Kidney epithelial cell (primary cell): ENCODE data around the gene CALY. TPM values are rescaled to one million over a fixed set of nuclear protein-coding genes. Genes with fewer than 3 reads are reported as not detected.

Experiments
- DNase-seq: peaks from one replicate; pipeline ENCODE4 v3.0.0-alpha.2; 2010; ENCODE audit warnings: low read depth
- H3K27me3 ChIP-seq: 2 replicates; pipeline ENCODE4 v1.6.0; 2011; ENCODE audit warnings: low read length; ENCODE audit not compliant: control insufficient read depth, insufficient read depth
- H3K36me3 ChIP-seq: 2 replicates; pipeline ENCODE4 v1.5.1; 2011; ENCODE audit warnings: low read length; ENCODE audit not compliant: control insufficient read depth, insufficient read depth
- H3K4me3 ChIP-seq: 2 replicates; pipeline ENCODE4 v1.5.1; 2011; ENCODE audit warnings: low read depth, mild to moderate bottlenecking, control low read depth, low read length
- total RNA-seq: library from RNA; depleted of rRNA; stranded (reverse); fragments of >200 nt; gene quantifications from 2 replicates; pipeline ENCODE4 v1.2.3, GENCODE V29; 2015
- TF ChIP-seq, protein P1 (sequence below): IDR thresholded peaks from 2 replicates; pipeline ENCODE4 v1.5.1; 2011; ENCODE audit warnings: mild to moderate bottlenecking, moderate library complexity, low read length, control low read depth, inconsistent platforms; ENCODE audit not compliant: insufficient read depth, poor library complexity, severe bottlenecking

Gene CALY
- total RNA-seq, 1 donor from 2014 or later = 0.96 TPM

DNA sequence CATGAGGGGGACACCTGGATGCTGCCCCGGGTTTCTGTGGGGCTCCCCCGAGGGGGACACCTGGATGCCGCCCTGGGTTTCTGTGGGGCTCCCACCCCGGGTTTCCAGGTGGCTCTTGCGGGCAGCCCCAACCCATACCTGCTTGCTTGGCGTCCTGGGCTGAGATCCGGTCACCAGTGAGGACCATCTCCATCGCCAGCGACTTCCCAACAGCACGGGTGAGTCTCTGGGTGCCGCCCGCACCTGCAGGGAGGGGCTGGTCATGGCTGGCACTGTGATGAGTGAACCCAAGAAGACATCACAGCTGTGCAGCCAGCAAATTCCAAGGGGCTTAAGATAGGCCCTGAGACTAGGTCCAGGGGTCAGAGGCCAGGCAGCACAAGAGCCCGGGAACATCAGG lies 30.1 kb upstream of the CALY start:
- H3K36me3 ChIP-seq = peaks cover 1% of the 10 kb centered on the region
- no peaks in the 10 kb centered on the region for H3K27me3 ChIP-seq
- H3K4me3 ChIP-seq = no peak overlapping the region
- TF ChIP-seq, protein P1, sequence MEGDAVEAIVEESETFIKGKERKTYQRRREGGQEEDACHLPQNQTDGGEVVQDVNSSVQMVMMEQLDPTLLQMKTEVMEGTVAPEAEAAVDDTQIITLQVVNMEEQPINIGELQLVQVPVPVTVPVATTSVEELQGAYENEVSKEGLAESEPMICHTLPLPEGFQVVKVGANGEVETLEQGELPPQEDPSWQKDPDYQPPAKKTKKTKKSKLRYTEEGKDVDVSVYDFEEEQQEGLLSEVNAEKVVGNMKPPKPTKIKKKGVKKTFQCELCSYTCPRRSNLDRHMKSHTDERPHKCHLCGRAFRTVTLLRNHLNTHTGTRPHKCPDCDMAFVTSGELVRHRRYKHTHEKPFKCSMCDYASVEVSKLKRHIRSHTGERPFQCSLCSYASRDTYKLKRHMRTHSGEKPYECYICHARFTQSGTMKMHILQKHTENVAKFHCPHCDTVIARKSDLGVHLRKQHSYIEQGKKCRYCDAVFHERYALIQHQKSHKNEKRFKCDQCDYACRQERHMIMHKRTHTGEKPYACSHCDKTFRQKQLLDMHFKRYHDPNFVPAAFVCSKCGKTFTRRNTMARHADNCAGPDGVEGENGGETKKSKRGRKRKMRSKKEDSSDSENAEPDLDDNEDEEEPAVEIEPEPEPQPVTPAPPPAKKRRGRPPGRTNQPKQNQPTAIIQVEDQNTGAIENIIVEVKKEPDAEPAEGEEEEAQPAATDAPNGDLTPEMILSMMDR = no peak
- DNase-seq = no peak

DNA sequence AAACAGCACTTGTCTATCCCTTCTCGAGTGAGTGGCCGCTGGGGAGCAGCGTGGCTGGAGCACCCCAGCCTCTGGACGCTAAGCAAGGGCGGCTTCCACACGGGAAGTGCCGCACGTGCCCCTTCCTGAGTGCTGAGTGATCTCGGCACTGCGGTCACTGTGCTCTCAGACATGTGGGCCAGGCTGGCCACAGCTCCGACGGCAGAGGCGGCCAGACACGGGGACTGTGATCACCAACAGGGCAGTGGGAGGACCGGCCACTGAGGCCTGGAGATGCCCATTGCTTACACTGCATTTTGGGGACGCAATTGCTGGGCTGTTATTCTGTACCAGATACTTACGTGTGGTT lies 29.4 kb upstream of the CALY start:
- no peaks in the 10 kb centered on the region for H3K27me3 ChIP-seq
- no peak for DNase-seq
- H3K4me3 ChIP-seq = no peak overlapping the region
- TF ChIP-seq, protein P1 = no peak
- peaks cover 1% of the 10 kb centered on the region for H3K36me3 ChIP-seq

DNA sequence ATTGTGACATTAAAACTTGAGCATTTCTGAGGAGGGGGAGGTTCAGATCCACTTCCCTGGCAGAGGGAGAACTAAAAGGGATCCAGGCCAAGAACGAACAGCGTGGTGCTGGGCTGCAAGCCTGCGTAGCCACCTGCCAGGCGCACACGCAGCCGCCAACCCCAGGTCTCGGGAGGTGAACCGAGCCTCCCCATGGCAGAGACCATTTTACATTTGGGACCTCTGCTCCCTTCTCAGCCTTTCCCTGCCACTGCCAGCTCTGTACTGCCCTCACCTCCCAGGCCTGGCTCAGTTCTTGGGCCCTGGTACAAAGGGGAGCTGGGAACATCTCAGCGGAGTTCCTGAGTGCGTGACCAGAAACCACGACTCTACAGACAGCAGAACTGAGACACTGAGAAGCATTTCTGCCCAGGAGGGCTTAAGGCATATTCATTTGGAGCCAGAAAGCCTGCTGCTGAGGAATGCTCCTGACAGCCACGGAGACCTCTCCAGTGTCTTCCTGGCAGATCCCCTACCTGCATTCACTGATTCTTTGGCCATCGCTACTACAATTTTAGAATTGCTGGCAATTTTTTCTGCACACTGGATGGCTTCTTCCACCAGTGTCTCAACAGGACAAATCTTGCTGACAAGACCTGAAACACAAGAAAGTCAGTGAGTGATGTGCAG lies 28.9 kb upstream of the CALY start:
- Histone ChIP-seq H3K27me3 (no peaks in the 10 kb centered on the region), H3K36me3 (peaks cover 1% of the 10 kb centered on the region), H3K4me3 (no peak overlapping the region)
- TF ChIP-seq, protein P1 = no peak
- DNase-seq = no peak

DNA sequence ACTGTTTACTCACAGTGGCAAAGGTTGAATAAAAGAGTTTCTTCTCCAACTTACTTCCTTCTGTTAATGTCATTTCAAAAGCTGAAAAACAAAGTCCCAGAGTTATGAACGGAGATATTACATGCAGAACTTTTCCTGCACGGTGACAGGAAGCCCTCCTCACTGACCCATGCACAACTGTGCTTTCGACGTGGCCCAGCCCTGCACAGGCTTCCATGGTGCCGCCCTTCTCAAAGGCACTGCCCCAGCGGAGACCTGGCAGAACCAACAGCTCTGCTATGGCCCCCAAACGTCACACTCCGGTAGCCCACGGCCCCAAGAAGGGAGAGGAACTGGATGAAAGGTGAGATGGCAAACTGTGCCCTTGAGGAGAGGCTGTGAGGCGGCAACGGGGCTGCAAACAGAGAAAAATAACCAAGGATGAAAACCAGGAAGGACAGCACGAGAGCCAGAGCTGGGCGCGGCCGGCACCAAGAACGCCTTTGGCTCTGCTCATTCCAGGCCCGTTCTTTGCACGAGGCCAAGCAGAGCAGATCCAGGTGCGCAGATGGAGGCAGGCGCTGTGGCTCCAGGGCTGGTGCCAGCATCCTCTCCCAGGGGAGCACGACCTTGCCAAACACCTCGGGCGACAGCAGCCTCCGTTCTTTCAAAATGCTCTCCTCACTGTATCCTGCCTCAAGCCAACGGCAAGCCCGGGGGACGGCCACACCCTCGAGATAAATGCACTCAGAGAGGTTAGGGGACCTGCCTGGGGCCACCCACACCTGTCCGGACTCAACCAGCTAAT lies 28.1 kb upstream of the CALY start:
- no peak for DNase-seq
- Histone ChIP-seq H3K27me3 (no peaks in the 10 kb centered on the region), H3K4me3 (no peak overlapping the region), H3K36me3 (peaks cover 1% of the 10 kb centered on the region)
- TF ChIP-seq, protein P1 = no peak

DNA sequence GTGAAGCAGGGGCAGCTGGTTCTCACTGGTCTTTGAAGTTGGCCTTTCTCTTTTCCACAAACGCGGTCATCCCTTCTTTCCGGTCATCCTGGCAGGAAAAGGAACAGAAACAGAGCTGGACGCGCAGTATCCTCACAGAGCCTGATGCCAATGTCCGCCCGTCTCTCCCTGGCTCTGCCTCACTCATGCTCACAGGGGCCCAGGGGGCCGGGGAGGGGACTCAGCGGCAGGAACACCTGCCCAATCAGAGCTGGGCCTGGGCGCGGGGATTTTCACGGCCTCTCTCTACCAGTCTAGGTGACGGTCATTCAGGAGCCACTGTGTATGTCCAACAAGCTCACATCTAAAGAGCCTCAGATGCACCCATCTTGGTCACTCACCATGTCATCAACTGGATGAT lies 26.1 kb upstream of the CALY start:
- TF ChIP-seq, protein P1 = no peak
- DNase-seq = no peak
- H3K36me3 ChIP-seq = no peaks in the 10 kb centered on the region
- no peak overlapping the region for H3K4me3 ChIP-seq
- no peaks in the 10 kb centered on the region for H3K27me3 ChIP-seq
